BJ (cell line): Measurements from ENCODE around the gene ANLN. TPM values are rescaled to one million over a fixed set of nuclear protein-coding genes. Genes with fewer than 3 reads are reported as not detected.
"Not testable (repeated sequence)": the region's sequence is repeated elsewhere in the genome, so short reads cannot be mapped to it uniquely, and the experiment has no call there.

Source experiments
- CTCF ChIA-PET: fragments of 350-600 bp; formaldehyde crosslinking; extraction: SDS; loops from one replicate; lab custom pipeline; 2021; ENCODE audit warnings: antibody characterized with exemption, inconsistent platforms; lab: Yijun Ruan, JAX
- POLR2A ChIA-PET: fragments of 300-600 bp; sonication (Branson Sonifier 250); formaldehyde crosslinking; extraction: SDS; loops from one replicate; lab custom pipeline; 2021; ENCODE audit warnings: antibody characterized with exemption; lab: Charles Lee
- DNase-seq: peaks from one replicate; pipeline ENCODE4 v3.0.0-alpha.2; 2011; ENCODE audit warnings: low read depth
- H3K27me3 ChIP-seq: 2 replicates; pipeline ENCODE4 v1.6.0; 2011; ENCODE audit warnings: low read length; ENCODE audit not compliant: control insufficient read depth, insufficient read depth
- H3K36me3 ChIP-seq: 2 replicates; pipeline ENCODE4 v1.5.1; 2011; ENCODE audit warnings: low read length; ENCODE audit not compliant: control insufficient read depth, insufficient read depth
- H3K4me3 ChIP-seq: 2 replicates; pipeline ENCODE4 v1.5.1; 2011; ENCODE audit warnings: low read depth, mild to moderate bottlenecking, control low read depth, low read length
- CTCF ChIP-seq: IDR thresholded peaks from 2 replicates; pipeline ENCODE4 v1.5.1; 2011; ENCODE audit warnings: low read depth, mild to moderate bottlenecking, control low read depth, inconsistent platforms, low read length, moderate library complexity; ENCODE audit not compliant: insufficient read depth
- polyA plus RNA-seq: library from polyadenylated mRNA; depleted of rRNA; stranded (reverse); fragments of >200 nt; gene quantifications from 2 replicates; pipeline ENCODE4 v1.2.3, GENCODE V29; 2011

ANLN gene
- polyA plus RNA-seq, 1 experiment, result 63.3 TPM

GRCh38 chr7:36460811-36461429, 71.3 kb downstream of the ANLN start:
- ChIA-PET CTCF (interaction anchor here (1.9 kb wide), 1 partner anchor 19 kb away, joined by 6 read pairs; no protein-coding TSS in a partner anchor), POLR2A (no interaction called here)
- no peak for TF ChIP-seq CTCF
- Histone ChIP-seq H3K4me3 (no peak overlapping the region), H3K36me3 (no peaks in the 10 kb centered on the region), H3K27me3 (peaks cover 1% of the 10 kb centered on the region; the same call in 1 of the 2 replicates)
- DNase-seq, result no peak

- DNase-seq, result no peak
- Histone ChIP-seq H3K36me3 (no peaks in the 10 kb centered on the region), H3K27me3 (peaks cover 1% of the 10 kb centered on the region; the same call in 1 of the 2 replicates), H3K4me3 (no peak overlapping the region)
- CTCF ChIA-PET, result no interaction called here
- POLR2A ChIA-PET, result no interaction called here
- TF ChIP-seq CTCF, result no peak
These were observed 73.0 kb downstream of the ANLN start for GRCh38 chr7:36462551-36463137.

- Histone ChIP-seq H3K27me3 (peaks cover 1% of the 10 kb centered on the region; the same call in 1 of the 2 replicates), H3K36me3 (no peaks in the 10 kb centered on the region), H3K4me3 (no peak overlapping the region)
- DNase-seq, result no peak
- ChIA-PET POLR2A (no interaction called here), CTCF (interaction anchor here (0.8 to 1.4 kb wide), 2 partner anchors 9 to 24 kb away, joined by 3 to 4 read pairs; no protein-coding TSS in a partner anchor)
- TF ChIP-seq CTCF, result no peak
These were observed 74.6 kb downstream of the ANLN start for GRCh38 chr7:36464271-36464670.

GRCh38 chr7:36466001-36466400, 76.3 kb downstream of the ANLN start:
- H3K36me3 ChIP-seq, POLR2A ChIA-PET, DNase-seq, H3K4me3 ChIP-seq, H3K27me3 ChIP-seq: not testable (repeated sequence)
- CTCF ChIA-PET, result interaction anchor here (1.2 kb wide), 1 partner anchor 27 kb away, joined by 3 read pairs; no protein-coding TSS in a partner anchor

GRCh38 chr7:36468370-36469101, 78.9 kb downstream of the ANLN start:
- CTCF ChIA-PET, result interaction anchor here (0.7 to 1.9 kb wide), 2 partner anchors 203 to 259 kb away, joined by 3 to 8 read pairs; no protein-coding TSS in a partner anchor
- TF ChIP-seq CTCF, result no peak
- no peak overlapping the region for H3K4me3 ChIP-seq
- H3K27me3 ChIP-seq, result no peaks in the 10 kb centered on the region
- no peak for DNase-seq
- POLR2A ChIA-PET, result no interaction called here
- no peaks in the 10 kb centered on the region for H3K36me3 ChIP-seq
